Fibroblast of villous mesenchyme (primary cell): Measurements from ENCODE around the gene TPM2. TPM values are rescaled to one million over a fixed set of nuclear protein-coding genes. Genes with fewer than 3 reads are reported as not detected.

Experiments
- DNase-seq: peaks from one replicate; pipeline ENCODE4 v3.0.0-alpha.2; 2010; ENCODE audit warnings: low read depth
- H3K4me3 ChIP-seq: 2 replicates; pipeline ENCODE4 v1.5.1; 2011; ENCODE audit warnings: low read depth, mild to moderate bottlenecking, low read length
- total RNA-seq: library from RNA; depleted of rRNA; stranded (reverse); fragments of >200 nt; gene quantifications from 2 replicates; pipeline ENCODE4 v1.2.3, GENCODE V29; 2012
- TF ChIP-seq, protein P1 (sequence below): IDR thresholded peaks from 2 replicates; pipeline ENCODE4 v1.5.1; 2012; ENCODE audit warnings: low read depth, mild to moderate bottlenecking, low read length; ENCODE audit not compliant: insufficient read depth

The TPM2 gene
- total RNA-seq, 1 donor = 1,893 TPM

DNA sequence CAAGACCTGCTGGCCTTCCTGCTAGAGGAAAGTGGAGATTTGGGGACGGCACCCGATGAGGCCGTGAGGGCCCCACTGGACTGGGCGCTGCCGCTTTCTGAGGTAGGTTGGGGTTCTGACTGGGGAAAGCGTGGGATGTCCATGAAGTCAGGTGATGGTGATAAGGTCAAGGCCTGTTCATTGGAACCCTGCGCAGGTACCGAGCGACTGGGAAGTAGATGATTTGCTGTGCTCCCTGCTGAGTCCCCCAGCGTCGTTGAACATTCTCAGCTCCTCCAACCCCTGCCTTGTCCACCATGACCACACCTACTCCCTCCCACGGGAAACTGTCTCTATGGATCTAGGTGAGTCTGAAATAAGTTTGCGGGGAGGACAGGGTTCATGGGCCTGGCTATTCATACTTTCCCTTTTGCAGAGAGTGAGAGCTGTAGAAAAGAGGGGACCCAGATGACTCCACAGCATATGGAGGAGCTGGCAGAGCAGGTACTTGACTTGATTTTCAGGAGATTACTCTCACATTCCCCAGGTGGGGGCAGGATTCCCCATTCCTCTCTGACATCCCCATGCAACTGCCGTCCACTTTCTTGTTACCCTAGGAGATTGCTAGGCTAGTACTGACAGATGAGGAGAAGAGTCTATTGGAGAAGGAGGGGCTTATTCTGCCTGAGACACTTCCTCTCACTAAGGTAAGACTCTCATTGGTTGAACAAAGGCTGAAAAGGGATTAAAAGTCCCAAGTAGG, 43.2 kb upstream of the TPM2 start:
- TF ChIP-seq, protein P1, sequence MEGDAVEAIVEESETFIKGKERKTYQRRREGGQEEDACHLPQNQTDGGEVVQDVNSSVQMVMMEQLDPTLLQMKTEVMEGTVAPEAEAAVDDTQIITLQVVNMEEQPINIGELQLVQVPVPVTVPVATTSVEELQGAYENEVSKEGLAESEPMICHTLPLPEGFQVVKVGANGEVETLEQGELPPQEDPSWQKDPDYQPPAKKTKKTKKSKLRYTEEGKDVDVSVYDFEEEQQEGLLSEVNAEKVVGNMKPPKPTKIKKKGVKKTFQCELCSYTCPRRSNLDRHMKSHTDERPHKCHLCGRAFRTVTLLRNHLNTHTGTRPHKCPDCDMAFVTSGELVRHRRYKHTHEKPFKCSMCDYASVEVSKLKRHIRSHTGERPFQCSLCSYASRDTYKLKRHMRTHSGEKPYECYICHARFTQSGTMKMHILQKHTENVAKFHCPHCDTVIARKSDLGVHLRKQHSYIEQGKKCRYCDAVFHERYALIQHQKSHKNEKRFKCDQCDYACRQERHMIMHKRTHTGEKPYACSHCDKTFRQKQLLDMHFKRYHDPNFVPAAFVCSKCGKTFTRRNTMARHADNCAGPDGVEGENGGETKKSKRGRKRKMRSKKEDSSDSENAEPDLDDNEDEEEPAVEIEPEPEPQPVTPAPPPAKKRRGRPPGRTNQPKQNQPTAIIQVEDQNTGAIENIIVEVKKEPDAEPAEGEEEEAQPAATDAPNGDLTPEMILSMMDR = no peak
- DNase-seq = peak; percentile 52
- peak overlapping the region; percentile 88 for H3K4me3 ChIP-seq

DNA sequence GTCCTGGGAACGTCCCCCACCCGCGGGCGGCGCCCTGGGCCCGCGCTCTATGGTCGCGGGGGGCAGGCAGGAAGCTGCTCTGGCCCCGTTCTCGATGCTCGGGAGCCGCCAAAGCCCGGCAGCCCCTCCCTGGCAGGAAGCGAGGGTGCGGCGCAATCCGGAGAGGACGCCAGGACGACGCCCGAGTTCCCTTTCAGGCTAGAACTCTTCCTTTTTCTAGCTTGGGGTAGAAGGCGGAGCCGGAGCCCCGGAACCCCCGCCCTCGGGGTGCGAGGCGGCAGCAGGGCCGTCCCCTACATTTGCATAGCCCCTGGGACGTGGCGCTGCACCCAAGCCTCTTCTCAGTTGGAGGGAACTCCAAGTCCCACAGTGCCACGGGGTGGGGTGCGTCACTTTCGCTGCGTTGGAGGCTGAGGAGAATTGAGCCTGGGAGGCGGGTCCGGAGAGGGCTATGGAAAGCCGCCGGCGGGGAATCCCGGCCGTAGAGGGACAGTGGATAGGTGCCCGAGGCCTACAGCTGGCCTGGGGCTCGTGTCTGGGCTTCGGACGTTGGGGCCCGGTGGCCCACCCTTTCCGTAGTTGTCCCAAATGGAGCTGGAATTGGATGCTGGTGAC, 42.6 kb upstream of the TPM2 start, which contains the start of the genes CREB3 and TLN1:
TSS of gene CREB3 (plus strand) at position 482 of the 615 bp plus-strand sequence. CDS start at position 589, 107 bp downstream.
TSS of gene TLN1 (minus strand) at position 11 of the 615 bp plus-strand sequence. CDS start 6,501 bp downstream, outside the sequence.
- peak within 1 kb of the TSS; percentile 88 for H3K4me3 ChIP-seq
- peak; percentile 100 for DNase-seq
- TF ChIP-seq, protein P1 = no peak

DNA sequence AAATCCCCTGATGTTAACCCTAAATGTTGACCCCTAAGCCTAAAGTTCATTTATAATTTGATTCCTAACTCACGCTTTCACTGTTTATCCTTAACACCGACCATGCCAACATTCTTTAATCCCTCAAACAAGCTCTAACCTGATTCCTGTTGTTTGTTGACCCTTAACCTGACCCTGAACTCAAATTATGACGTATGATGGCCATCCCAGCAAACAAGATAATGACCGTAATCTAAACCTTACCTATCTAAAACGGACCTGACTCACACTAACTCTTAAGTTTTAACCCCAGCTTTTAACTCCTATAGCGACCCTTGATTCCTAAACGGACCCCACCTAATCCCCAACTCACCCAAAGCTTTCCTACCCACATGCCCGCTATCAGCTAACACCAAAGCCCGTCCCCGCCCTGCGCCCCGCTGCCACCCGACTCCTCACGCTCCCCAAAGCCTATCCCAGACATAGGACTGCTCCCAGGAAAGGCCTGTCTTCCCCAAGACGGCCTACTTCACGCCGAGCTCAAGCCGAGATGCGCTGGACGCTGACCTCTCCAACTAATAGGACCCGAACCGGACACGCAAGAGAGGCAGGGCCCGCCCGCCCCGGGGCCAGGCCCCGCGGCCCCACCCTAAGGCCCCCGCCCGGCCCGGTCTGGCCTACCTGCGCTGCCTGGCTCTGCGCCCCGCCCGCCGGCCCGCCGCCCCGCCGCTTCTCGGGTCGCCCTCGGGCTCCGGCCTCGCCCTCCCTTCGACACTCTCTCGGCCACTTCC, 41.9 kb upstream of the TPM2 start:
- H3K4me3 ChIP-seq = peak overlapping the region; percentile 88
- TF ChIP-seq, protein P1 = no peak
- peak; percentile 43 for DNase-seq

DNA sequence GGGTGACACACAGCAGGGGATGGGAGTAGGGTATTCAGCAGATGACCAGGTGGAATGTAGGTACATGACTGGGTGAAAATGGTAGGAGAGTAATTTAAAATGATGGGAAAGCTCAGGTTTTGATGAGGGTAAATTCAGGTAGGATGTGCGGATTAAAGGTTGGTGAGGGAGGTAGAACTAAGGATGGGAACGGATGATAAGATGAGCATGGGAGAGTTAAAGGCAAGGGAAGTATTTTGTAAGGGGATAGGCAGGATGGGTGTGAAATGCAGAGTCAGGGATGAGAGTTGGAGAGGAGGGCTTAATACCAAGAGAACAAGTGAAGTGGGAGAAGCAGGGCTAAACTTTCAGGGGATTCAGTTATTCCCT, 40.7 kb upstream of the TPM2 start:
- TF ChIP-seq, protein P1 = no peak
- DNase-seq = no peak
- peak overlapping the region; percentile 88 for H3K4me3 ChIP-seq

DNA sequence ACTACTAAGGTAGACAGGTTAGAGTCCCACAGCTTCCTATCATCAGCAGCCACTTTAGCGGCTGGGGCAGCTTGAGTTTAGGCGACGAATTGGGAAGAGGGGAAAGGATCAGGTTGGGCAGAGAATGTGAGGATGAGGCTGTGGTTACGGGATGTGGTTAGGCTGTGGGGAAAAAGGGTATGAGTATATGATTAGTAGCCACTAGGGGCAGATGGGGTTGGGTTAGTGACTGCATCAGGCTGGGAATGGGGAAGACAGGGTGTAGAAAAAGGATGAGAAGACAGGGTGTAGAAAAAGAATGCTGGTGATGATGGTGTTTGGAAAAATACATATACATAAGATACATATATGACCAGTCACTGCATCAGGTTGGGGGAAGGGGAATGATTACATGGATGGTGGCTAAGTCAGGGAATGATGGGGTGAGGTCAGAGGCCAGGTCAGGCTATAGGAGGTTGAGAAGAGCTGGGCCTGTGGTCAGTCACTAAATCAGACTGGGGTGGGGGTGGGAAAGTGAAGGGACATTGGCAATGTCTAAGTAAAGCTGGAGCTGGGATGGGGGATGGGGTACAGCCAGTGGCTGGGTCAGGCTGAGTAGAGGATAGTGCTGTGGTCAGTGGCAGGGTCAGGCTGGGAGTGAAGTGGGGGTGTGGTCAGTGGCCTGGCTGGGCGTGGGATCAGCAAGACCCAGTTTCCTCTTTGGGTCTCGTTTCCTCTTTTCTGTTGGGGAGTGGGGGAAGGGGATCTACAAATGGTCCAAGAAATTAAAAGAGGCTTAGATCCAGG, 40.2 kb upstream of the TPM2 start:
- peak overlapping the region; percentile 88 for H3K4me3 ChIP-seq
- TF ChIP-seq, protein P1 = peak; percentile 62
- DNase-seq = peak; percentile 86

DNA sequence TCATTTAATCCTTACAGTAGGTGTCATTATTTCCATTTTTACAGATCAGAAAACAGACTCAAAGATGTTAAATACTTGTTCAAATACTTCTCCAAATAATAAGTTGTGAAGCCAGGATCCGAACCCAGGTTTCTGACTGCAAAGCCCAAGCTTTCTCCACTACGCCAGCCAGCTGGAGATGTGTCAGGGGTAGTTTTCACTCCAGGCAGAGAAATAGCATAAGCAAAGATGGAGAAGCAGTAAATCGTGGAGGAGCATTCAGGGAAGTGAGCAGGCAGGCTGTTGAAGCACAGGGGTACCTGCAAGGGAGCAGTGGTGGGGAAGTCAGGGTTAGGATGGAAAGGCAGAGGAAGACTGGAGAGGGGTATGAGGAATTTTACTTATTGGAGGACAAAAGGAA, 39.4 kb upstream of the TPM2 start:
- DNase-seq = no peak
- peak overlapping the region; percentile 88 for H3K4me3 ChIP-seq
- TF ChIP-seq, protein P1 = no peak
